ENCODE data around the gene NUDT14.
A peak's percentile ranks its signal among the peaks of the same experiment; 100 is the strongest.

NUDT14 gene

DNA sequence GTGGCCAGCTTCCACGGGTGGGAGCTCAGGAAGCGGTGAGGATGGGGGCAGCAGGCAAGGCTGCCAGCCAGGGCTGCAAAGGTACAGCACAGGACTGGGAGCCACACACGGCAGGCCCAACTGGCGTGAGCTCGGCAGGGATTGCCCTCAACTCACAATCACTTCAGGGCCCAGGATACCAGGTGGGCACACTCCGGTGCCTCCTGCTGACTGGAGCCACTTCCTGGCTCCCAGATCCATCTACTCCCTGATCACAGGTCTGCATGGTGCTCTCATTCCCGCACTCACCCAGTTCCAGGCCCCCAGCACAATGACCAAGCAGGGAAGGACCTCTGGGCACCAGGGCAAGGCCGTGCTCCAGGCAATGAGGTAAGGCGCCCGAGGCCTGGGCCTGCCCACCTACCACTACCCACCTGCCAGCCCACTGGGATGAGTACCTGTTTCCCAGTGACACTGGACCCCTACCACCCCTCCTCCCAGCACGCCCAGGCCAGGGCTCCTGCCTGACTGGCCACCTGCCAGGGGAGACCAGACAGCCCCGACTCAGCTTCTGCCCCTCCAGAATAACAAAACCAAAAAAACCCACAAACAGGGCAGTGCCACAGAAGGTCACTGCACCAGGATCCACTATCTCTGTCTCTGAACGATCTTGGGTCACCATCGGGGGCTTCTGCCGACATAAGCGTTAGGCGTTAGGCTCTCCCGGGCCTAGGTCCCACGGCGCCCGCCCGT lies 14.4 kb downstream of the NUDT14 start (continued):
- TF ChIP-seq, protein P1, sequence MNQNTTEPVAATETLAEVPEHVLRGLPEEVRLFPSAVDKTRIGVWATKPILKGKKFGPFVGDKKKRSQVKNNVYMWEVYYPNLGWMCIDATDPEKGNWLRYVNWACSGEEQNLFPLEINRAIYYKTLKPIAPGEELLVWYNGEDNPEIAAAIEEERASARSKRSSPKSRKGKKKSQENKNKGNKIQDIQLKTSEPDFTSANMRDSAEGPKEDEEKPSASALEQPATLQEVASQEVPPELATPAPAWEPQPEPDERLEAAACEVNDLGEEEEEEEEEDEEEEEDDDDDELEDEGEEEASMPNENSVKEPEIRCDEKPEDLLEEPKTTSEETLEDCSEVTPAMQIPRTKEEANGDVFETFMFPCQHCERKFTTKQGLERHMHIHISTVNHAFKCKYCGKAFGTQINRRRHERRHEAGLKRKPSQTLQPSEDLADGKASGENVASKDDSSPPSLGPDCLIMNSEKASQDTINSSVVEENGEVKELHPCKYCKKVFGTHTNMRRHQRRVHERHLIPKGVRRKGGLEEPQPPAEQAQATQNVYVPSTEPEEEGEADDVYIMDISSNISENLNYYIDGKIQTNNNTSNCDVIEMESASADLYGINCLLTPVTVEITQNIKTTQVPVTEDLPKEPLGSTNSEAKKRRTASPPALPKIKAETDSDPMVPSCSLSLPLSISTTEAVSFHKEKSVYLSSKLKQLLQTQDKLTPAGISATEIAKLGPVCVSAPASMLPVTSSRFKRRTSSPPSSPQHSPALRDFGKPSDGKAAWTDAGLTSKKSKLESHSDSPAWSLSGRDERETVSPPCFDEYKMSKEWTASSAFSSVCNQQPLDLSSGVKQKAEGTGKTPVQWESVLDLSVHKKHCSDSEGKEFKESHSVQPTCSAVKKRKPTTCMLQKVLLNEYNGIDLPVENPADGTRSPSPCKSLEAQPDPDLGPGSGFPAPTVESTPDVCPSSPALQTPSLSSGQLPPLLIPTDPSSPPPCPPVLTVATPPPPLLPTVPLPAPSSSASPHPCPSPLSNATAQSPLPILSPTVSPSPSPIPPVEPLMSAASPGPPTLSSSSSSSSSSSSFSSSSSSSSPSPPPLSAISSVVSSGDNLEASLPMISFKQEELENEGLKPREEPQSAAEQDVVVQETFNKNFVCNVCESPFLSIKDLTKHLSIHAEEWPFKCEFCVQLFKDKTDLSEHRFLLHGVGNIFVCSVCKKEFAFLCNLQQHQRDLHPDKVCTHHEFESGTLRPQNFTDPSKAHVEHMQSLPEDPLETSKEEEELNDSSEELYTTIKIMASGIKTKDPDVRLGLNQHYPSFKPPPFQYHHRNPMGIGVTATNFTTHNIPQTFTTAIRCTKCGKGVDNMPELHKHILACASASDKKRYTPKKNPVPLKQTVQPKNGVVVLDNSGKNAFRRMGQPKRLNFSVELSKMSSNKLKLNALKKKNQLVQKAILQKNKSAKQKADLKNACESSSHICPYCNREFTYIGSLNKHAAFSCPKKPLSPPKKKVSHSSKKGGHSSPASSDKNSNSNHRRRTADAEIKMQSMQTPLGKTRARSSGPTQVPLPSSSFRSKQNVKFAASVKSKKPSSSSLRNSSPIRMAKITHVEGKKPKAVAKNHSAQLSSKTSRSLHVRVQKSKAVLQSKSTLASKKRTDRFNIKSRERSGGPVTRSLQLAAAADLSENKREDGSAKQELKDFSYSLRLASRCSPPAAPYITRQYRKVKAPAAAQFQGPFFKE (tag by site-specific recombination; IDR thresholded peaks at IDR 0.05; ENCODE audit: borderline replicate concordance) = no peak

DNA sequence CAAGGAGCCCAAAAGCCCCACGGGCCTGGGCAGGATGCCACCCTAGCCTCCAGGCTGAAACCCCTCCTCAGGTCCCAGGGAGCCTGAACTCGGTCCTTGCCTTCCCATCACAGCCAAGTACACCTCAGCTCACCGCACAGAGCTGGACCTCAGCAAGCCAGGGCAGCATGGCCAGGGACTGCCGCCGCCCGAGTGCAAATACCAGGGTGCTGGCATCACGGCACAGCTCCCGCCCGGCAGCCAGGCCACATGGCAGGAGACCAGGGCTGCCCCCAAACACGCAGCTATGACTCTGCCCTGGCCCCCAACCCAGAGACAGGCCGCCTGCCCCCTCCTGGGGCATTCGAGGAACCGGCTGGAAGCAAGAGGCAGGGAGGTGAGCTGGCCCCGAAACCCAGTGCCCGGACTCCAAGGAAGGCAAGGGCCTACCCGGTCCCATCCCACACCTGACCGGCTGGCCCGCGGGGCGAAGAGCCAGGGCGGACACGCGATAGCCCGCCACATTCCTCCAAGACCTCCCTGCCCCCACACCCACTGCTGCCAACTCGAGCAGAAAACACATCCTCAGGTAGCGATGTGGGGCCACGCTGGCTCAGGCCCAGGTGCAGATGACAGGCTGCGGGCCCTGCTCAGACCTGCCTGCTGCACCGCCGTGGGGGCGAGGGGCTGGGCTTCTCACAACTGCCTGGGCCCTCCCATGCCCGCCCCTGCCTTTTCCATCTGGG lies 15.2 kb downstream of the NUDT14 start:
- POLR2A ChIA-PET = no interaction called here
- no peaks in the 10 kb centered on the region for H3K9me3 ChIP-seq (ENCODE audit: control insufficient read depth, insufficient read depth, low read depth, low read length)
- CTCF ChIA-PET = interaction anchor here (0.6 to 1.9 kb wide), 5 partner anchors 10 to 122 kb away, joined by 3 to 8 read pairs (median 5); no protein-coding TSS in a partner anchor
- peaks cover 0 to 4% of the 10 kb centered on the region in 2 experiments; a peak in 1 of 3 replicates for H3K36me3 ChIP-seq (ENCODE audit: control insufficient read depth in 2 of 2, insufficient read depth in 1 of 2, low read length in 2 of 2)
- no peak overlapping the region for H3K4me3 ChIP-seq (ENCODE audit: low read depth, low read length)
- peaks cover 8% of the 10 kb centered on the region; the same call in 1 of the 2 replicates for H3K4me1 ChIP-seq (ENCODE audit: control insufficient read depth, insufficient read depth, low read length)
- H3K27ac ChIP-seq (ENCODE audit: extremely low read depth, low read depth, low read length) = no peak overlapping the region
- no peak for TF ChIP-seq PRDM1 (tag by site-specific recombination; IDR thresholded peaks at IDR 0.05)
- TF ChIP-seq, protein P2, sequence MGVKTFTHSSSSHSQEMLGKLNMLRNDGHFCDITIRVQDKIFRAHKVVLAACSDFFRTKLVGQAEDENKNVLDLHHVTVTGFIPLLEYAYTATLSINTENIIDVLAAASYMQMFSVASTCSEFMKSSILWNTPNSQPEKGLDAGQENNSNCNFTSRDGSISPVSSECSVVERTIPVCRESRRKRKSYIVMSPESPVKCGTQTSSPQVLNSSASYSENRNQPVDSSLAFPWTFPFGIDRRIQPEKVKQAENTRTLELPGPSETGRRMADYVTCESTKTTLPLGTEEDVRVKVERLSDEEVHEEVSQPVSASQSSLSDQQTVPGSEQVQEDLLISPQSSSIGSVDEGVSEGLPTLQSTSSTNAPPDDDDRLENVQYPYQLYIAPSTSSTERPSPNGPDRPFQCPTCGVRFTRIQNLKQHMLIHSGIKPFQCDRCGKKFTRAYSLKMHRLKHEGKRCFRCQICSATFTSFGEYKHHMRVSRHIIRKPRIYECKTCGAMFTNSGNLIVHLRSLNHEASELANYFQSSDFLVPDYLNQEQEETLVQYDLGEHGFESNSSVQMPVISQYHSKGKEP (tag by site-specific recombination; IDR thresholded peaks at IDR 0.05) = 0 out of 2 replicates have a peak, but pooled peaks have one; percentile 21
- no peak for TF ChIP-seq ZNF747 (tag by site-specific recombination; IDR thresholded peaks at IDR 0.05)
- TF ChIP-seq, protein P3, sequence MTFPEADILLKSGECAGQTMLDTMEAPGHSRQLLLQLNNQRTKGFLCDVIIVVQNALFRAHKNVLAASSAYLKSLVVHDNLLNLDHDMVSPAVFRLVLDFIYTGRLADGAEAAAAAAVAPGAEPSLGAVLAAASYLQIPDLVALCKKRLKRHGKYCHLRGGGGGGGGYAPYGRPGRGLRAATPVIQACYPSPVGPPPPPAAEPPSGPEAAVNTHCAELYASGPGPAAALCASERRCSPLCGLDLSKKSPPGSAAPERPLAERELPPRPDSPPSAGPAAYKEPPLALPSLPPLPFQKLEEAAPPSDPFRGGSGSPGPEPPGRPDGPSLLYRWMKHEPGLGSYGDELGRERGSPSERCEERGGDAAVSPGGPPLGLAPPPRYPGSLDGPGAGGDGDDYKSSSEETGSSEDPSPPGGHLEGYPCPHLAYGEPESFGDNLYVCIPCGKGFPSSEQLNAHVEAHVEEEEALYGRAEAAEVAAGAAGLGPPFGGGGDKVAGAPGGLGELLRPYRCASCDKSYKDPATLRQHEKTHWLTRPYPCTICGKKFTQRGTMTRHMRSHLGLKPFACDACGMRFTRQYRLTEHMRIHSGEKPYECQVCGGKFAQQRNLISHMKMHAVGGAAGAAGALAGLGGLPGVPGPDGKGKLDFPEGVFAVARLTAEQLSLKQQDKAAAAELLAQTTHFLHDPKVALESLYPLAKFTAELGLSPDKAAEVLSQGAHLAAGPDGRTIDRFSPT (tag by site-specific recombination; IDR thresholded peaks at IDR 0.05) = 0 out of 2 replicates have a peak, but pooled peaks have one; percentile 51
- TF ChIP-seq ZNF202 (tag by site-specific recombination; IDR thresholded peaks at IDR 0.05; ENCODE audit: borderline replicate concordance) = no peak
- no peak for TF ChIP-seq ZNF248 (tag by site-specific recombination; IDR thresholded peaks at IDR 0.05)
- peak; percentile 40; the same call in 1 of the 2 replicates for TF ChIP-seq EGR2 (tag by site-specific recombination; IDR thresholded peaks at IDR 0.05; ENCODE audit: low read depth)
- no peak for TF ChIP-seq TRIM28 (IDR thresholded peaks at IDR 0.05; ENCODE audit: borderline replicate concordance, low read length)
- TF ChIP-seq GLIS2 (tag by site-specific recombination; IDR thresholded peaks at IDR 0.05) = 0 out of 2 replicates have a peak, but pooled peaks have one; percentile 10
- no peak for TF ChIP-seq ZNF10 (tag by site-specific recombination; IDR thresholded peaks at IDR 0.05)
- TF ChIP-seq GLIS1 (tag by site-specific recombination; IDR thresholded peaks at IDR 0.05) = peak; percentile 7; the same call in 1 of the 2 replicates
- no peak for TF ChIP-seq HOXA7 (CRISPR knock-in tag; IDR thresholded peaks at IDR 0.05; ENCODE audit: borderline replicate concordance)
- TF ChIP-seq, protein P4, sequence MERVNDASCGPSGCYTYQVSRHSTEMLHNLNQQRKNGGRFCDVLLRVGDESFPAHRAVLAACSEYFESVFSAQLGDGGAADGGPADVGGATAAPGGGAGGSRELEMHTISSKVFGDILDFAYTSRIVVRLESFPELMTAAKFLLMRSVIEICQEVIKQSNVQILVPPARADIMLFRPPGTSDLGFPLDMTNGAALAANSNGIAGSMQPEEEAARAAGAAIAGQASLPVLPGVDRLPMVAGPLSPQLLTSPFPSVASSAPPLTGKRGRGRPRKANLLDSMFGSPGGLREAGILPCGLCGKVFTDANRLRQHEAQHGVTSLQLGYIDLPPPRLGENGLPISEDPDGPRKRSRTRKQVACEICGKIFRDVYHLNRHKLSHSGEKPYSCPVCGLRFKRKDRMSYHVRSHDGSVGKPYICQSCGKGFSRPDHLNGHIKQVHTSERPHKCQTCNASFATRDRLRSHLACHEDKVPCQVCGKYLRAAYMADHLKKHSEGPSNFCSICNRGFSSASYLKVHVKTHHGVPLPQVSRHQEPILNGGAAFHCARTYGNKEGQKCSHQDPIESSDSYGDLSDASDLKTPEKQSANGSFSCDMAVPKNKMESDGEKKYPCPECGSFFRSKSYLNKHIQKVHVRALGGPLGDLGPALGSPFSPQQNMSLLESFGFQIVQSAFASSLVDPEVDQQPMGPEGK (tag by site-specific recombination; IDR thresholded peaks at IDR 0.05) = no peak; the same call in 1 of the 2 replicates
- TF ChIP-seq ZFP69B (tag by site-specific recombination; IDR thresholded peaks at IDR 0.05) = peak; percentile 36; the same call in 1 of the 2 replicates
- no peak for TF ChIP-seq GLI4 (tag by site-specific recombination; IDR thresholded peaks at IDR 0.05)
- 0 out of 2 replicates have a peak, but pooled peaks have one; percentile 13 for TF ChIP-seq SP2 (tag by site-specific recombination; IDR thresholded peaks at IDR 0.05)
- TF ChIP-seq, protein P5, sequence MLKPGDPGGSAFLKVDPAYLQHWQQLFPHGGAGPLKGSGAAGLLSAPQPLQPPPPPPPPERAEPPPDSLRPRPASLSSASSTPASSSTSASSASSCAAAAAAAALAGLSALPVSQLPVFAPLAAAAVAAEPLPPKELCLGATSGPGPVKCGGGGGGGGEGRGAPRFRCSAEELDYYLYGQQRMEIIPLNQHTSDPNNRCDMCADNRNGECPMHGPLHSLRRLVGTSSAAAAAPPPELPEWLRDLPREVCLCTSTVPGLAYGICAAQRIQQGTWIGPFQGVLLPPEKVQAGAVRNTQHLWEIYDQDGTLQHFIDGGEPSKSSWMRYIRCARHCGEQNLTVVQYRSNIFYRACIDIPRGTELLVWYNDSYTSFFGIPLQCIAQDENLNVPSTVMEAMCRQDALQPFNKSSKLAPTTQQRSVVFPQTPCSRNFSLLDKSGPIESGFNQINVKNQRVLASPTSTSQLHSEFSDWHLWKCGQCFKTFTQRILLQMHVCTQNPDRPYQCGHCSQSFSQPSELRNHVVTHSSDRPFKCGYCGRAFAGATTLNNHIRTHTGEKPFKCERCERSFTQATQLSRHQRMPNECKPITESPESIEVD (tag by site-specific recombination; IDR thresholded peaks at IDR 0.05) = no peak

All from HEK293 (cell line).